GM21825 (cell line): ENCODE data around the gene IRF2BPL.

ENCODE experiments used
- ATAC-seq: cut with Tn5 transposase; IDR thresholded peaks from one replicate; pipeline ENCODE4 v1.9.1; 2021; ENCODE audit warnings: mild to moderate bottlenecking, moderate library complexity; ENCODE audit not compliant: unreplicated experiment

Gene IRF2BPL

GRCh38 chr14:77028384-77029231 is at the start of gene IRF2BPL:
TSS of gene IRF2BPL (minus strand) at chr14:77028708. CDS start at chr14:77027792, 916 bp downstream.
- ATAC-seq, result peak; percentile 62

- ATAC-seq, result no peak
Measured at GRCh38 chr14:77077040-77077439, 48.5 kb upstream of the IRF2BPL start.

- no peak for ATAC-seq
Measured at GRCh38 chr14:77076113-77076631, 47.7 kb upstream of the IRF2BPL start.

GRCh38 chr14:77074969-77075368 is 46.5 kb upstream of the IRF2BPL start:
- ATAC-seq, result no peak

GRCh38 chr14:77071938-77072388 is 43.5 kb upstream of the IRF2BPL start:
- ATAC-seq, result no peak

- no peak for ATAC-seq
Measured at GRCh38 chr14:77069551-77069950, 41.0 kb upstream of the IRF2BPL start.

- ATAC-seq, result no peak
Measured at GRCh38 chr14:77068517-77069200, 40.2 kb upstream of the IRF2BPL start.

GRCh38 chr14:77067632-77068516 is 39.4 kb upstream of the IRF2BPL start:
- no peak for ATAC-seq

- ATAC-seq, result no peak
Measured at GRCh38 chr14:77066578-77067172, 38.2 kb upstream of the IRF2BPL start.

- no peak for ATAC-seq
Measured at GRCh38 chr14:77065851-77066577, 37.5 kb upstream of the IRF2BPL start.

- no peak for ATAC-seq
Measured at GRCh38 chr14:77064521-77065178, 36.1 kb upstream of the IRF2BPL start.

- ATAC-seq, result no peak
Measured at GRCh38 chr14:77063571-77064171, 35.2 kb upstream of the IRF2BPL start.

GRCh38 chr14:77062261-77062660 is 33.8 kb upstream of the IRF2BPL start:
- ATAC-seq, result no peak

GRCh38 chr14:77061630-77062257 is 33.2 kb upstream of the IRF2BPL start:
- ATAC-seq, result no peak

GRCh38 chr14:77059276-77059915 is 30.9 kb upstream of the IRF2BPL start:
- no peak for ATAC-seq

GRCh38 chr14:77058785-77059184 is 30.3 kb upstream of the IRF2BPL start:
- no peak for ATAC-seq

GRCh38 chr14:77058117-77058516 is 29.6 kb upstream of the IRF2BPL start:
- ATAC-seq, result no peak

GRCh38 chr14:77055981-77056380 is 27.5 kb upstream of the IRF2BPL start:
- no peak for ATAC-seq
